HS-5 (cell line): Measurements from ENCODE around the gene PSMA7.

ENCODE experiments used
- DNase-seq: peaks from one replicate; pipeline ENCODE4 v3.0.0-alpha.2; 2012; ENCODE audit warnings: low read depth

PSMA7 gene

DNA sequence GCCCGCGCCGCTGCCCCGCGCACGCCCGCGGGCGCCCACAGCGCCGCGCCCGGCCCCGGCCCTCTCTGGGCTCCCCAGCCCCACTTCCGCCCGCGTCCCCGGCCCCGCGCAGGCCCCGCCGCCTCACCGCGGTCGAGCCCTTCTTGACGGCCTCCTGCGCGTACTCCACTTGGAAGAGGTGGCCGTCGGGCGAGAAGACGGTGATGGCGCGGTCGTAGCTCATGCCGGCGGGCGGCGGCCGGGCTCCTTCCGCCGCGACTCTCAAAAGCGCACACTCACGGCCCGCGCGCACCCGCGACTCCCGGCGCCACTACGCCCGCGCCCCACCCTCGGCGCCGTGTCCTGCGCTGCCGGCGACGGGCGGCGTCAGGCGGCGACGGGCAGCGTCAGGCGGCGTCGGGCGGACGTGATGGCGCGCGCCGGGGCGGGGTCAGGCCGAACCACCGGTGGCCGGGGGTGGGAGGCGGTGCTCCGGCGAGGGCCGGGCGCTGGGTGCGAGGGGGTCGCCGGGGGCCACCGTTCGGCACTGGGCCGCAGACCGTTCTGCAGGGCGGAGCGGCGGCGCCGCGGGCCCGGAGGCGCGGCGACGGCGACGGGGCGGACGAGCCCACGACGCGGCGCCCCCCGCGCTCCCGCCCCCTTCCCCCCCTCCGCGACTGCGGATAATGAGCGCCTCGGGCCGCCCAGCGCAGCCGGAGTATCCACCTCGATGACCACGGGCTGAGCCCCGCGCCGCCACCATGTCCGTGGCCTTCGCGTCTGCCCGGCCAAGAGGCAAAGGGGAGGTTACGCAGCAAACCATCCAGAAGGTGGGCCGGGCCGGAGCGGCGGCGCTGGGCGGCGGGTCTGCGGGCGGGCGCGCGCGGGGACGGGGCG is at the start of gene PSMA7, which contains the start of gene SS18L1:
TSS of gene PSMA7 (minus strand) at position 314 of the 876 bp plus-strand sequence. CDS start at position 223, 91 bp downstream.
TSS of gene SS18L1 (plus strand) at position 689 of the 876 bp plus-strand sequence. CDS start at position 741, 52 bp downstream.
- no peak for DNase-seq

DNA sequence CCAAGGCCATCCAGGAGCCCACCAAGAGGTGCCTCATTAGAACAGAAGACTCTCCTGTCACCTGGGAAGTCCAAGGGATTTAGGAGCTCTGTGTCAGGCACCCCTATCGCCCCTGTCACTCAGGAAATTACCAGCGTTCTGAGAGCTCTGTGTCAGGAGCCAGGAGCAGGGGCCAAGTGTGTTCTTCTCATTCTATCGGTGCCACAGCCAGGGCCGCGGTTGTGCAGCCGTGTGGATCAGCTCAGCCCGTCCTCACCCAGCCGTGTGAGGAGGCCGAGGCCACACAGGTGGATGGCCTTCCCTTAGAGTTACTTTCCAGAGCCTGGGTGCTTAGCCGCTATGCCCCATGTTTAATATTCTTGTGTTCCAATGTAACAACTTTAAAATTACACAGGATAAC is 49.4 kb upstream of the PSMA7 start:
- DNase-seq, result no peak

DNA sequence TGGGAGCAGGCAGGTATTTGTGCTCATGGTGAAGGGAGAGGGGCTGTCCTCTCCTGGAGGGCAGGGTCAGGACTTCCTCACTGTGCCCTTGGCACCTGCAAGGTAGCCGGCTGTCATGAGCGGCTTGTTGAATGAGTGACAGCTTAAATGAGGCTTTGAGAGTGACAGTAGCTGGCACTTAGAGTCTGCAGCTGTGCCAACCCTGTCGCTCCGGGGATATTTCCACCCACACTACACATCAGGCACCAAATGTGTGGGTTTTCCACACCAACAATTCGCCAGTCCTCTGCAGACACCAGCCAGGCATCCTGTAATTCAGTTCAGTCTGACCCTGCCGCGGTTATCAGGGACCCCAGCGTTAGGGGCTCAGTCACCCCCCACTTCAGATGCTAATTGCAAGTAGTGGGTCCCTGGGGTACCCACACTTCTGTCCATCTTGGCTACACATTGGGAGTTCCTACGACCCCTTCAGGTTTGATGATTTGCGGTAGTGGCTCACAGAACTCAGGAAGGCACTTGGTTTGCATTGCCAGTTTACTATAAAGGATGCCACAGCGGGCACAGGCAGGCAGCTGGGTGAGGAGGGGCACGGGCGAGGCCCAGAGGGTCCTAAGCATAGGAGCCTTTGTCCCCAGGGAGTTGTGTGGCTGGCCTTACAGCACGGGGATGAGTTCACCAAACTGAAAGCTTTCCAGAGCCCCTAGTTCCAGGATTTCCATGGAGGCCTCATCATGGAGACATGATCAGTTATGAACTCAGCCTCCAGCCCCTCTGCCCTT is 48.8 kb upstream of the PSMA7 start:
- no peak for DNase-seq

DNA sequence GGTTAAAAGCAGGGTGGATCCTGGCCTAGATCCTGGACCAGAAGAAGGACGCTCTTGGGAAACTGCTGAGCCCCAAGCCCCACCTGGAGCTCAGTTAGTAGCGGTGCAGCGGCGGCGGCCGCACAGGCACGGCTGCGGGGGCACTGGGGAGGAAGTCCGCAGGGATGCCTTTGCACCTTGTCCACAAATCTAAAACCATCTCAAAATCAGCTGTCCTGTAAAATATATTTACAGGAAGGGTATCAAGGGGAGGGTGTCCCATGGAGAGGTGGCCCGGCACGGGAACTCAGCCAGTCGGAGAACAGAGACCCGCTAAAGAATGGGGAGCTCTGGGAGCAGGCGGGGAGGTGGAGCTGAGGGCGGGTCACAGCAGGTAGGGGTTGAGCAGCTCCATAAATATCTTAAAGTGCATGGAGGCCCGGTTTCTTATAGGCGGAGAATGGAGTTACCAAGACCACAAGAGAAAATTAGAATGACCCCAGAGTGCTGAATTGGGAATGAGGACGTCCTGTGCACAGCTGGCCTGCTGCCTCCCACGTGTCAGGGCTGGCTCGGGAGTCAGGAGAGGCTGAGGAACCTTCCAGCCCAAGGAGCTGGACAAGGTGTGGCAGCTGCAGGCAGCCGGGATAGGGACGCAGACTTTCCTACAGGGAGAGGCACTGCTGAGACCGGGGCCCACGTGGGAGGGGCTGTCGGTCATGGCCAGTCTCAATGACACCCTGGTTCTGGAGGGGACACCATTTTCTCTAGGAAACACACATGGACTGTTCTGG is 47.6 kb upstream of the PSMA7 start:
- no peak for DNase-seq

DNA sequence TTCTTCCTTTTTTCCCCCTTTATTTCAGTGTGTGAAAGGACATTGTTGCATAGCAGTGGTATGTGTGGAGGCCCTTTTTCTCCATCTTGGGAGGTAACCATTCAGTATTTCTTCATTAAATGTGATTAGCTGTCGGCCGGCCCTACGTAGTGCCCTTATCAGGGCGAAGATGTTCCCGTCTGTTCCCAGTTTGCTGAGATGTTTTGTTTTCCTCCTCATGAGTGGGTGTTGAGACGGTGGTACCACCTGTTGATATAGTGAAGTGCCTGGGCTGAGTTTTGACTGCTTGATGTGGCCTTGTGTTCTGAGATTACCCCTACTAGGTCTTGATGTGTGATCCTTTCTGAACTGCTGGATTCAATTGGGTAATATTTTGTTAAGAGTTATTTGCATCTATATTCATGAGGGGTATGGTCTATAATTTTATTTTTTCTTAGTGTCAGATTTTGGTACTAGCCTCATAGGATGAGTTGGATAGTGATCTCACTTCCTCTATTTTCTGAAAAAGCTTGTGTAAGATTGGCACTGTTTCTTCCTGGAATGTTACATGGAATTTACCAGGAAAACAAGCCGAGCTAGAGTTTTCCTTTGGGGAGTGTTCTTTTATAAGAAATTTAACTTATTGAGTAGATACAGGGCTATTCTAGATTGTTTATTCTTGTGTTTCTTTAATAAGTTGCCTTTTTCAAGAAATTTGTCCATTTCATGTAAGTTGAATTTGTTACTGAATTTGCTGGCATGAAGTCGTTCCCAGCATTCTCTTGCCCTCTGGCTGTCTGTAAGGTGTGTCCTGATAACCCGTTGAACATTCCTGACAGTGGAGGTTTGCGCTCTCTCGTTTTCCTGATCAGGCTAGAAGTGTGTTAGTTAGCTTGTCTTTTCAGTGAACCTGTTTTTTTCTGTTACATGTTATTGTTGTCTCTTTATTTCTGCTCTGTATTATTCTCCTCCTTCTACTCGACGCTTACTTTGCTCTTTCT is 44.0 kb upstream of the PSMA7 start:
- DNase-seq, result peak; percentile 16

DNA sequence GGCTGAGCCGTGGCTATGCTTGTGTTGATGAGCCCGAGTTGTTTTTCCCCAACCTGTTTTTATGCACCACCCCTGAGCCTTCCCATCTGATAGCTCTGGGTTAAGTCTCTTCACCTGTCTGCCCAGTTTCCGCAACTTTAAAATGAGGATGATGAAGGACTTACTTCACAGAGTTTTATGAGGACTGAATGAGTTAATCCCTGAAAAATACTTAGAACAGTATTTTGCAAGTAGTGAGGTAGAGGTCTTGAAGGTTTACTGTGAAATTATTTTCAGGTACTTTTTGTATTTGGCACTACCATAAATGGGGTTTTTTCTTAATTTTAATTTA is 42.9 kb upstream of the PSMA7 start:
- no peak for DNase-seq

DNA sequence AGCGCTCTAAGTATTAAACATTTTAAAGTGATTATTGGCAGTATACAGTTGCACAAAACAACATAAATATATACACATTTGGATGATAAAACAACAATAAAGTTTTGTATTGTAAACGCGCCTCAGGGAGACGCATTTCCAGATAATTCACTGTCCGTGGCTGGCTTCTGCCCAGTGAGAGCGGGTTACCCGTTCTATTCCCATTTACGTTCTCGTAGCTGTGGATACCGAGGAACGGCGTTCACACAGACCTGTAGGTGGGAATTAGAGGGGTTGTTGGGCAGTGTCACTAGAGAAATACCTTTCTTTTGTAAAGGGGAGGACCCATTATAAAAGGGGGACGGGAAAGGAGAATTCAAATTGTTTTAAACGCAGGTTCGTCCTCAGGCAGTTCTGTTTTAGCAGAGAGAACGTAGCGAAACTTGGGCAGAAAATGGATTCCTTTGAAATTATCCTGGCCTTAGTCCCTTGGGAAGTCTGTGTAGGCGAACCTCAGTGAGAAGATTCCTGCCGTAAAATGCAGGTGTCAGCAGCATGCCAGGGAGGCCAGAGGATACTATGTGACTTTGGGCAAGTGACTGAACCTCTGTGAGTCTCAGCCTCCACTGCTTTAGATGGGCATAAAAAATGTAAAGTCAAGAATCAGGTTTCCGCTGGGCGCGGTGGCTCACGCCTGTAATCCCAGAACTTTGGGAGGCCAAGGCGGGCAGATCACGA is 40.4 kb upstream of the PSMA7 start:
- DNase-seq, result no peak

DNA sequence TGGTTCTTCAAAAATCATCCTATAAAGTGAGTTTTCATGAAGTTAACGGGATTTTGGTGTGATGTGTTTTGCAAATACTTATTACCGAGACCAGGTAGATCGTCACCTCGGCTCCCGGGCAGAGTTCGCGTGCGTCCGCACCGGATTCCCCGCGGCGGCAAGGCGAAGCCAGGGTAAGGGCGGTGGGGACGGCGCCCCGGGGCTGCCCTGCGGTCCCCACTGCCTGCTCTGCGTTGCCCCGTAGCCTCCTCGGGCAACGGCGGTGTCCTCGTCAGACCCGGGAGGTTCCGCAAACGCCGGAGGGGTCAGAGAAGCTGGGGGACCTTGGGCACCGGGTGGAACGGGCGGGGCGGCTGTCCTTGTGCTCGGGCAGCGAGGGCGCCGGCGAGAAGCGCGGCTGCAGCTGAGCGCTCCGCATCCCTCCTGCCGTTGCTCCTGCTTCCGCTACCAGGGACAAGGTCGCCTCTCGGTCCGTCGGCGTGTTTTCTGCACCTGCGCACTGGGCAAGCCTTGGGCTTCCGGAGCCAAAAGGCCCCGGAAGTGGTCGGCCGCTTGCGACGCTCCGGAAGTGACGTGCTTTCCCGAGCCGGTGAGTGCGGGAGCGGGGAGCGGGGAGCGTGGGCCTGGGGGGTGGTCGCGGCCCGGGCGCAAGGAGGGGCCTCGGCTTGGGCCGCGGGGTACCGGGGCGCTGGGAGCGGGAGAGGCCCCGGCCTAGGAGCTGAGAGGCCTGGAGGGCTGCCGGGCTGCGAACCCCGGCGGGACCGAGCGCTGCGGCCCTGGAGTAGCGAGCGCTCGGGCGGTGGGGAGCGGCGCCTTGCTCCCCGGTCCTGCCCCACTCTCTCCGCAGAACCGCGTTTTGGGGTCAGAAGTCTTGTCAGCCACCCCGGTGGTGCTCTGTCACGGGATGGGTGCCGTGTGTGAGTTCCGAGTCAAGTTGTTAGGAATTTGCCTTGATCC is 39.6 kb upstream of the PSMA7 start, which contains the start of gene MTG2:
TSS of gene MTG2 (plus strand) at position 560 of the 957 bp plus-strand sequence. CDS start 10,393 bp downstream, outside the sequence.
- DNase-seq, result peak; percentile 85

DNA sequence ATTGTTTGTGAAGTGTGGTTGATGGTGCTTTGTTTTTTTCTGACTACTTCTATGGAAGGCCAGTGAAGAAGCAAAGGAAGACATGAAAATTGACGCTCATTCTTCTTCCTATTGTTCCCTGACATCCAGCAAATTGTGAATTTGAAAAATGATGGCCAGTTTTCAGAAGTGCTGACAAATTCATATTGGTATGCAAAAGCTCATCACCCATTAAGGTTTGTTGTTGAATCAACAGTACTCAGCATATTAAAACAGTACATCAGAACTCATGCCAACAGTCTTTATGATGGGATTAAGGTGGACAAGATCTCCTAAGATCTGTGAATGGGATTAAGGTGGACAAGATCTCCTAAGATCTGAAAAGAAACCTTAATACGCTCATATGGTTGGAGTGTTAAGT is 38.6 kb upstream of the PSMA7 start:
- no peak for DNase-seq

DNA sequence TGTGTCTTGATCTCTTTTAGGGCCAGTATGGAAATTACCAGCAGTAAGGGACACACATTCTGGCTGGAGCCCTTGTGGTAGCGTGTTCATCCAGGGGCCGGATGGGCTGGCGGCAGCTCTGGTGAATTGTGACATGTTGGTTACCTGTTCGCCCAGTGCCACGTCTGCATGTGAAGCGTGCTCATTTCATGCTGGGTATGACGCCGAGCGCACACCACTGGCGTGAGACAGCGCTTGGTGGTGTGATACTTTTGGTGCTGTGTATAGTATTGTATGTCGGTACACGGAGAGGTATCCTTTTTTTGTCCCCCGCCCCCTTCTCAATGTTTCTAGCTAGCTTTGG is 35.9 kb upstream of the PSMA7 start:
- no peak for DNase-seq

DNA sequence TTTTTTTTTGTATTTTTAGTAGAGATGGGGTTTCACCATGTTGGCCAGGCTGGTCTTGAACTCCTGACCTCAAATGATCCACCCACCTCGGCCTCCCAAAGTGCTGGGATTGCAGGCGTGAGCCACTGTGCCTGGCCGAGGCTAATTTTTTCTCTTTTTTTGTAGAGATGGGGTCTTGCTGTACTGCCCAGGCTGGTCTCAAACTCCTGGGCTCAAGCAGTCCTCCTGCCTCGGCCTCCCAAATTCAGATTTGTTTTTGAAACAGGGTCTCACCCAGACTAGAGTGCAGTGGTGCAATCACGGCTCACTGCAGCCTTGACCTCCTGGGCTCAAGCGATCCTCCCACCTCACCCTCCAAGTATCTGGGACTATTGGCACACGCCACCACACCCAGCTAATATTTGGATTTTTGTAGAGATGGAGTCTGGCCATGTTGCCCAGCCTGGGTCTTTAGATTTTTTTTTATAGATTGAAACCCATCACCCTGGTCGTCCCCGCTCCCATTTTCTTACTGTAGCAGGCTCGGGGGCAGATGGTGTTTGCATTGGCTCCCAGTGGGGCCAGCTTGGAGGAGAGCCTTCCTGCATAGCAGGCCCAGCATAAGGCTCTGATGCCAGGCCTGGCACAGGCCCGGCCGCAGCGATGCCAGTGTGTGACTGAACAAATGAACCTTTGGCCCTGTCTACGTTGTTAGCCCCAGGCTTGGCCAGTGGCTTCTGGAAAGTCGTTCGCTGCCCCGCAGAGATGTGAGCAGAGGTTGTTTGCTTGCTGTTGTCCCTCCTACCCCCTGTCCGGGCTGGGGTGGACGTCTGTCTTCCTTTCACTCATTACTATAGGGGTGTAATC is 35.3 kb upstream of the PSMA7 start:
- no peak for DNase-seq

DNA sequence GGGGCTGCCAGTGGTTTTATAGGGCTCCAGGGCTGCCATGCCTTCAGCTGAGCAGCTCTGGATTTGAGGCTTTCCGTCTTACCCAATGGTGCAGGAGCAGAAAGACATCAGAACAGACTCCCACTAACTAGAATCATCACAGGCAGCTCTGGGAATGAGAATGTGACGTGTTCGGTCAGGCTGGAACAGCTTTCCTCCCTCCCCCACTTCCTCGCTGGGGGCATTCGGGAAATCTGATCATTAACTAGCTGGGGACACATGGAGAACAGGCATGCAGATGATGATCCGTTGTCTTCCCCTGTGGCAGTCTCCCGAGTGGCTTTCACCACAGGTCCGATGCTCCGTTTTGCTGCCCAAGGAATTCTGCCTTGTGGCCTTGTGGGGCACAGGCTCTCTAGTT is 34.1 kb upstream of the PSMA7 start:
- DNase-seq, result no peak

DNA sequence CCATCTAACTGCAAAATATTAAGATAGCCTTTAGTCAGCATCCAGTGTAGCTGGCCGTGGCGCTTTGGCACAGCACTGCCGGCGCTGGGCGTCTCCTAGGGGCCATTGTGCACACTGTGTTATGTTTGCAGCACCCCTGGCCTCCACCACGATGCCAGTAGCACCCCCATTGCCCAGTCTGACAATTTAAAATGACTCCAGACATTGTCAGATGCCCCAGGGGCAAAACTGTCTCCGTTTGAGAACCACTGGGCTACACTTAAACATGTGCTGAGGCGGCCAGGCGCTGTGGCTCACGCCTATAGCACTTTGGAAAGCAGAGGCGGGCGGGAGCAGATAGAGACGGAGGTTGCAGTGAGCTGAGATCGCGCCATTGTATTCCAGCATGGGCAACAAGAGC is 33.7 kb upstream of the PSMA7 start:
- no peak for DNase-seq

DNA sequence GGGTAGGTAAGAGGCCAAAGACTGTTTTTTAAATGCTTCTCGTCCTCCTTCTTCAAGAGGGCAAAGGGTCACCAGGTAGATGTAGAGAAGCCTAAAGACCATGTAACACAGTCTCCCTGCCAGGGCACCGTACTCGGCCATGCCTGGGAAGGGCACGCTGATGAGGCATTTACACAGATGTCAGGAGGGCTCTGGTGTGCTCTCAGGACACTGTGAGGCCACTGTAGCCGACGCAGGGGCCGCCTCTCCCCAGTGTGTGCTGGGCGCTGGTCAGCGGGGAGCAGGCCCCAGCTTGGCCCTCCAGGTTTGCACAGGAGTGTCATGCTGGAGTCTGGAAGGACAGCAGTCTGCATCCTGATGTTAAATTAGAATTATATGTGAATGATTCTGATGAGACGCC is 32.5 kb upstream of the PSMA7 start:
- no peak for DNase-seq

DNA sequence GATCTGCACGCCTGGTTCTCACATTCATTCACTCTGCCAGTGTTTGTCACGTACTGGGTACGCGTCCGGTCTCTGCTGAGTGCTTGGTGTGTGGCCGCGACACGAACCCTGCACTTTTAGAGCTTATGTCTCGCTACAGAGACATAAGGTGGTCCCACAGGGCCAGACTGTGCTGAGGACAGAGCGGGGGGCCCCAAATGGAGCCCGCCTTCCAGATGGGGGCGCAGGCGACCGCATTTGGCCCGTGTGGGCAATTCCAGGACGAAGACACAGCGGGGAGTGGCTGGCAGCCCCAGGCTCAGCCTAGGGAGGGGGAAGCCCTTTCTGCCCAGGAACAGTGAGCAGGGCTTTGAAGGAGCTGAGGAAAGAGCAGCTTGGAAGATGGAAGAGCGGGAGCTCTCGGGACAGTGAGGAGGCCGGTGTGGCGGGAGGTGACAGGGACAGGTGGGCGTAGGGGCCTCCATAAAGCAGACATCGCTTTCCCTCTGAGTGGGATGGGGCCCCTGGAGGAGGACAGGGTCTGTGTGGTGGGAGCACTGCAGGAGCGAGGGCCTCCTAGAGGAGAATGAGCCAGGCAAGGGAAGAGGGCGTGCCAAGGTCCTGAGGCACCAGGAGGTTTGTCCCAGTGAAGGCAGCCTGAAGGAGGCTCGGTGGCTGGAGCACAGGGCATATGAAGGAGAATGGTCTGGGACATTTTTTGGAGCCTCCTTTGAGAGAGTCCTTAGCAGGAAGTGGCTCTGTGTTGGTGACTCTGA is 31.9 kb upstream of the PSMA7 start:
- DNase-seq, result no peak

DNA sequence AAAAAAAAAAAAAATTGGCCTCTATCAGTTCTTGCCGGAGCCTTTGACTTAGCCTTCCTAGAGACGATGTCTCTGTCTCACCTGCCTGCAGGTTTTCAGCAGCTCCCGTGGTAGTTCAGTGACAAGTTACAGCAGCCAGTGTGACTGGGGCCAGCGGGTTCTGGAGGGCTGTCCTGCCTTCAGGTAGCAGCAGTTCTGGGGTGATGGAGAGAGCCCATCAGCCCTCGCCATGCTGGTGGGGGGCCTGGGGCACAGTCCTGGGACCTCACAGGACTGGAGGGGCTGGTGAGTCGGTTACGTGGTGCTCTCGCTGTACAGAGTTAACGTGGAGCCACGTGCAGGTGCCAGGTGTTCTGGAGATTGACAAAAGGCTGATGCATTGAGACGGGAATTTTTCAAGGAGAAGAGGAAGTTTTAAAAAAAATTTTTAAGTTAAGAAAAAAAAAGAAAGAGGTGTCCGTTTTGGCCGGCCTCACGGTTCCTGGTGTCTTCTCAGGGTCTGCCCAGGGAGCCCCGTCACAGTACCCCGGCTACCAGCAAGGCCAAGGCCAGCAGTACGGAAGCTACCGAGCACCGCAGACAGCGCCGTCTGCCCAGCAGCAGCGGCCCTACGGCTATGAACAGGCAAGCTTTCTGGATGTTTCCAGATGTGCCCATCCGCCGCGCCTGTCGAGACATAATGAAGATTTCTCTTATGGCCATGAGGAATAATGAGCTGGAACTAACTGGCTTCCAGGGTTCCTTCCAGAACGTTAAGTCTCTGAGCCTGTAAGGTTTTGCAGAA is 31.0 kb upstream of the PSMA7 start:
- no peak for DNase-seq

DNA sequence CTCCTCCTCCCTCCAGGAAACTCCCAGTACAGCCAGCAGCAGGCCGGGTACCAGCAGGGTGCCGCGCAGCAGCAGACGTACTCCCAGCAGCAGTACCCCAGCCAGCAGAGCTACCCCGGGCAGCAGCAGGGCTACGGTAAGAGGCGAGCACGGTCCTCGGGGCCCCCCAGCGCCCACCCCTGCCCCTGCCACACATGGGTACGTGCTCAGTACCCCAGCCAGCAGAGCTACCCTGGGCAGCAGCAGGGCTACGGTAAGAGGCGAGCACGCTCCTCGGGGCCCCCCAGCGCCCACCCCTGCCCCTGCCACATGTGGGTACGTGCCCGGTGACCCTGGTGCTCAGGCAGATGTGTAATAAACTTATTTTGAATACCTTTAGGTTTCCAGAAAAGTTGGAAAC is 29.5 kb upstream of the PSMA7 start:
- DNase-seq, result no peak
